Mammary epithelial cell (primary cell): ENCODE results near the gene GRAMD1B.

Experiments used
- CTCF ChIP-seq, 2 donors: IDR thresholded peaks in 1 of 2; conservative IDR thresholded peaks in 1 of 2; 2 replicates each; pipeline ENCODE4 v1.5.1; 2011 to 2012; ENCODE audit warnings: inconsistent platforms in 2 of 2, low read length in 2 of 2, mild to moderate bottlenecking in 2 of 2, control low read depth in 1 of 2, low read depth in 1 of 2; ENCODE audit not compliant: insufficient read depth in 1 of 2; ENCODE audit errors: extremely low read depth in 1 of 2
- EZH2 ChIP-seq: IDR thresholded peaks from 2 replicates; pipeline ENCODE4 v1.6.1; 2012; ENCODE audit warnings: low read length, inconsistent platforms, borderline replicate concordance

- TF ChIP-seq CTCF (conservative IDR thresholded peaks at IDR 0.05 in 1 of 2, IDR thresholded peaks at IDR 0.05 in 1 of 2; ENCODE audit: extremely low read depth in 1 of 2, insufficient read depth in 1 of 2, low read depth in 1 of 2, low read length in 2 of 2), result no peak
- no peak for TF ChIP-seq EZH2
Observed at GRCh38 chr11:123510579-123510905, 80.5 kb downstream of the GRAMD1B start.
